Right lobe of liver (tissue), 4 donors: ENCODE measurements around the gene THAP8.

Experiments
- POLR2A ChIP-seq: fragments of 450-650 bp; IDR thresholded peaks from one replicate; pipeline ENCODE4 v1.6.1; 2017; ENCODE audit warnings: antibody characterized with exemption, mild to moderate bottlenecking
- TF ChIP-seq, protein P1 (sequence below), 4 donors: fragments of 200-600 bp in 3 of 4; fragments of 450-650 bp in 1 of 4; IDR thresholded peaks; one replicate each; pipeline versions ENCODE4 v1.5.1 to v1.8.0; 2016 to 2022; ENCODE audit warnings: antibody characterized with exemption in 4 of 4, mild to moderate bottlenecking in 2 of 4
- donor health status: DM: no; HTN: no; CAD: no.
- donor health status: DM: no; HTN: no; CAD: no.
- donor health status: DM: no; HTN: yes; CAD: no.

DNA sequence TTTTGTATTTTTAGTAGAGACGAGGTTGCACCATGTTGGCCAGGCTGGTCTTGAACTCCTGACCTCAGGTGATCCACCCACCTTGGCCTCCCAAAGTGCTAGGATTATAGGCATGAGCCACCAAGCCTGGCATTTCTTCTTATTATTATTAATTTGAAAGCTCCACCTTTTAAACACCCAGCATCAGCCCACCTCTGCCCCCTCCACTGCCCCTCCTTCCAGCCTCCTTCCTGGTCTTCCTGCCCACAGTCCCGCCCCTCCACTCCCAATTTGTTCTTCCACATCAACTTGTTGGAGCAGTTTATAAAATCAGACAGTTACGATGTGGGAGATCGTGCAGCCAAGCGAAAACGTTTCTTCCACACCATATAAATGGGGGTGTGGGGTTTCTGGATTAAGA is 13.6 kb downstream of the THAP8 start:
- TF ChIP-seq, protein P1, sequence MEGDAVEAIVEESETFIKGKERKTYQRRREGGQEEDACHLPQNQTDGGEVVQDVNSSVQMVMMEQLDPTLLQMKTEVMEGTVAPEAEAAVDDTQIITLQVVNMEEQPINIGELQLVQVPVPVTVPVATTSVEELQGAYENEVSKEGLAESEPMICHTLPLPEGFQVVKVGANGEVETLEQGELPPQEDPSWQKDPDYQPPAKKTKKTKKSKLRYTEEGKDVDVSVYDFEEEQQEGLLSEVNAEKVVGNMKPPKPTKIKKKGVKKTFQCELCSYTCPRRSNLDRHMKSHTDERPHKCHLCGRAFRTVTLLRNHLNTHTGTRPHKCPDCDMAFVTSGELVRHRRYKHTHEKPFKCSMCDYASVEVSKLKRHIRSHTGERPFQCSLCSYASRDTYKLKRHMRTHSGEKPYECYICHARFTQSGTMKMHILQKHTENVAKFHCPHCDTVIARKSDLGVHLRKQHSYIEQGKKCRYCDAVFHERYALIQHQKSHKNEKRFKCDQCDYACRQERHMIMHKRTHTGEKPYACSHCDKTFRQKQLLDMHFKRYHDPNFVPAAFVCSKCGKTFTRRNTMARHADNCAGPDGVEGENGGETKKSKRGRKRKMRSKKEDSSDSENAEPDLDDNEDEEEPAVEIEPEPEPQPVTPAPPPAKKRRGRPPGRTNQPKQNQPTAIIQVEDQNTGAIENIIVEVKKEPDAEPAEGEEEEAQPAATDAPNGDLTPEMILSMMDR (IDR thresholded peaks at IDR 0.05) = no peak
- TF ChIP-seq POLR2A = no peak
